ENCODE measurements around the gene IGLL5. TPM values are rescaled to one million over a fixed set of nuclear protein-coding genes. Genes with fewer than 3 reads are reported as not detected.

Gene IGLL5
- total RNA-seq (2014; rRNA removed; shearing (Covaris generic)), result not detected in 2 replicates

- DNase-seq (ENCODE audit: low spot score), result no peak
These were observed at the start of gene IGLL5 for GRCh38 chr22:22887621-22888503. TSS of gene IGLL5 (plus strand) at chr22:22887816. CDS start at chr22:22888054, 238 bp downstream.

GRCh38 chr22:22838148-22838786, 49.3 kb upstream of the IGLL5 start:
- no peak for DNase-seq (ENCODE audit: low spot score)

GRCh38 chr22:22839570-22840314, 47.9 kb upstream of the IGLL5 start:
- DNase-seq (ENCODE audit: low spot score), result no peak

- DNase-seq (ENCODE audit: low spot score), result no peak
These were observed 46.8 kb upstream of the IGLL5 start for GRCh38 chr22:22840780-22841179.

GRCh38 chr22:22841598-22841997, 46.0 kb upstream of the IGLL5 start:
- no peak for DNase-seq (ENCODE audit: low spot score)

- no peak for DNase-seq (ENCODE audit: low spot score)
These were observed 45.5 kb upstream of the IGLL5 start for GRCh38 chr22:22842085-22842484.

- no peak for DNase-seq (ENCODE audit: low spot score)
These were observed 43.8 kb upstream of the IGLL5 start for GRCh38 chr22:22843848-22844247.

GRCh38 chr22:22847241-22847640, 40.4 kb upstream of the IGLL5 start:
- DNase-seq (ENCODE audit: low spot score), result no peak

- DNase-seq (ENCODE audit: low spot score), result peak; percentile 18
These were observed 39.2 kb upstream of the IGLL5 start for GRCh38 chr22:22848364-22848866.

- DNase-seq (ENCODE audit: low spot score), result no peak
These were observed 37.7 kb upstream of the IGLL5 start for GRCh38 chr22:22849640-22850610.

GRCh38 chr22:22851969-22852368, 35.6 kb upstream of the IGLL5 start:
- no peak for DNase-seq (ENCODE audit: low spot score)

- no peak for DNase-seq (ENCODE audit: low spot score)
These were observed 33.9 kb upstream of the IGLL5 start for GRCh38 chr22:22853713-22854112.

GRCh38 chr22:22854466-22854865, 33.1 kb upstream of the IGLL5 start:
- DNase-seq (ENCODE audit: low spot score), result no peak

GRCh38 chr22:22855085-22855484, 32.5 kb upstream of the IGLL5 start:
- no peak for DNase-seq (ENCODE audit: low spot score)

GRCh38 chr22:22855617-22856308, 31.9 kb upstream of the IGLL5 start:
- DNase-seq (ENCODE audit: low spot score), result no peak

GRCh38 chr22:22856364-22856763, 31.3 kb upstream of the IGLL5 start:
- no peak for DNase-seq (ENCODE audit: low spot score)

- no peak for DNase-seq (ENCODE audit: low spot score)
These were observed 30.6 kb upstream of the IGLL5 start for GRCh38 chr22:22856885-22857606.

- no peak for DNase-seq (ENCODE audit: low spot score)
These were observed 29.7 kb upstream of the IGLL5 start for GRCh38 chr22:22857607-22858558.

GRCh38 chr22:22858559-22858937, 29.1 kb upstream of the IGLL5 start:
- DNase-seq (ENCODE audit: low spot score), result no peak
